ENCODE data around the gene KIT. TPM values are rescaled to one million over a fixed set of nuclear protein-coding genes. Genes with fewer than 3 reads are reported as not detected.

KIT gene
- total and polyA plus RNA-seq, 2 donors from 2014 or later, result 7.7 to 38.1 TPM

DNA sequence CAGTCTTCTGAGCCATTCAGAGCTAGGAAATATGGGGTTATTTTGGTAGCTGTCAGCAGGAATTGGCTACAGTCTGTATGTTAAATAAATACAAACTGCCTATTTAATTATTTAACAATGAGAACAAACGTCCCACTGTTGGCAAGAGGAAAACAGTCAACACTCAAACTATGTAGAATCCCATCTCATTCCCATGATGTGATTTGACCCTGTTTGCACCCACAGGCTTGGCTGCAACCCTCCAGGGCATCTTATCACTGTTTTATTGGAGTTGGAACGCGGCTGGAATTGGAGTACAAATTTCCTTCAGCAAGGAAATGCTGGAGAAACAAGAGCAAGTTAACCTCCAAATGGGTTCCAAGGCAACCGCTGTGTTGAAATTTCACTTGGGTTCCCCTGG lies 124.0 kb downstream of the KIT start:
- Histone ChIP-seq H3K4me3 (ENCODE audit: low read length in 3 of 3) (no peak overlapping the region), H3K4me1 (ENCODE audit: control insufficient read depth in 2 of 3, insufficient read depth in 2 of 3, low read depth in 1 of 3, low read length in 3 of 3) (no peaks in the 10 kb centered on the region), H3K9me3 (ENCODE audit: control insufficient read depth in 2 of 3, insufficient read depth in 1 of 3, low read length in 3 of 3) (no peaks in the 10 kb centered on the region), H3K27me3 (ENCODE audit: control insufficient read depth, insufficient read depth, low read length) (no peaks in the 10 kb centered on the region), H3K36me3 (ENCODE audit: control insufficient read depth in 2 of 3, insufficient read depth in 3 of 3, low read length in 3 of 3) (no peaks in the 10 kb centered on the region), H3K27ac (ENCODE audit: low read depth in 2 of 2, low read length in 2 of 2) (no peak overlapping the region), H3K9ac (ENCODE audit: low read length in 3 of 3) (no peak overlapping the region)
- DNase-seq (peak in 3 of 5 donors; percentile 34 to 79 (median 63)), FAIRE-seq (no peak)
- intact Hi-C loops (cut with DNase I), result no loop called here
- TF ChIP-seq, protein P1, sequence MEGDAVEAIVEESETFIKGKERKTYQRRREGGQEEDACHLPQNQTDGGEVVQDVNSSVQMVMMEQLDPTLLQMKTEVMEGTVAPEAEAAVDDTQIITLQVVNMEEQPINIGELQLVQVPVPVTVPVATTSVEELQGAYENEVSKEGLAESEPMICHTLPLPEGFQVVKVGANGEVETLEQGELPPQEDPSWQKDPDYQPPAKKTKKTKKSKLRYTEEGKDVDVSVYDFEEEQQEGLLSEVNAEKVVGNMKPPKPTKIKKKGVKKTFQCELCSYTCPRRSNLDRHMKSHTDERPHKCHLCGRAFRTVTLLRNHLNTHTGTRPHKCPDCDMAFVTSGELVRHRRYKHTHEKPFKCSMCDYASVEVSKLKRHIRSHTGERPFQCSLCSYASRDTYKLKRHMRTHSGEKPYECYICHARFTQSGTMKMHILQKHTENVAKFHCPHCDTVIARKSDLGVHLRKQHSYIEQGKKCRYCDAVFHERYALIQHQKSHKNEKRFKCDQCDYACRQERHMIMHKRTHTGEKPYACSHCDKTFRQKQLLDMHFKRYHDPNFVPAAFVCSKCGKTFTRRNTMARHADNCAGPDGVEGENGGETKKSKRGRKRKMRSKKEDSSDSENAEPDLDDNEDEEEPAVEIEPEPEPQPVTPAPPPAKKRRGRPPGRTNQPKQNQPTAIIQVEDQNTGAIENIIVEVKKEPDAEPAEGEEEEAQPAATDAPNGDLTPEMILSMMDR (IDR thresholded peaks at IDR 0.05; ENCODE audit: borderline replicate concordance, extremely low read depth, insufficient read depth), result no peak

DNA sequence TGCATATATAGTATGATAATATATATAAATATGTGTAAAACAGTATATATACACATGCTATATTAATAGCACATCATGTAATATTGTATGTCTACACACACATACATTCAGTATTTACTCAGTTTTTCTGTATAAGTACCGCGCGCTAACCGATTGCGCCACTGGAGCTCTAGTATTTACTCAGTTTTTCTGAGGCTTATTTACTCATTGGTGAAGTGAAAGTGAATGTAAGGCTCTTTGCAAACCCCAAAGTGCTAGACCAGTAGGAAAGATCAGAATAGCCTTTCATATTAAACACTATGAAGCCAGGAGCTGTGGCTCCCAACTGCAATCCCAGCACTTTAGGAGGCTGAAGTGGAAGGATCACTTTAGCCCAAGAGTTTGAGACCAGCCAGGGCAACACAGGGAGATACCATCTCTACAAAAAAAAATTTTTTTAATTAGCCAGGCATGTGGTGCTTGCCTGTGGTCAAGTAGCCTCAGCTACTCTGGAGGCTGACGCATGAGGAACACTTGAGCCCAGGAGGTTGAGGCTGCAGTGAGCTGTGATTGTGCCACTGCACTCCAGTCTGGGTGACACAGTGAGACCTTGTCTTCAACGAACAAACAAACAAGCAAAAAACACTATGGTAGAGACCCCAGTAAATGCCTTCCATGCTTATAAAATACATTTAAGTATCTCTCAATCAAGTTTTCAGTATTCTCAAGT lies 125.8 kb downstream of the KIT start:
- H3K36me3 ChIP-seq (ENCODE audit: control insufficient read depth in 2 of 3, insufficient read depth in 3 of 3, low read length in 3 of 3), result no peaks in the 10 kb centered on the region
- H3K27me3 ChIP-seq (ENCODE audit: control insufficient read depth, insufficient read depth, low read length), result no peaks in the 10 kb centered on the region
- no peaks in the 10 kb centered on the region for H3K9me3 ChIP-seq (ENCODE audit: control insufficient read depth in 2 of 3, insufficient read depth in 1 of 3, low read length in 3 of 3)
- H3K4me1 ChIP-seq (ENCODE audit: control insufficient read depth in 2 of 3, insufficient read depth in 2 of 3, low read depth in 1 of 3, low read length in 3 of 3), result no peaks in the 10 kb centered on the region
- no peak overlapping the region for H3K4me3 ChIP-seq (ENCODE audit: low read length in 3 of 3)
- FAIRE-seq (no peak), DNase-seq (no peak)
- no peak overlapping the region for H3K9ac ChIP-seq (ENCODE audit: low read length in 3 of 3)
- TF ChIP-seq, protein P1 (IDR thresholded peaks at IDR 0.05; ENCODE audit: borderline replicate concordance, extremely low read depth, insufficient read depth), result no peak
- H3K27ac ChIP-seq (ENCODE audit: low read depth in 2 of 2, low read length in 2 of 2), result peak overlapping the region; percentile 34 to 58
- intact Hi-C loops (cut with DNase I), result no loop called here

DNA sequence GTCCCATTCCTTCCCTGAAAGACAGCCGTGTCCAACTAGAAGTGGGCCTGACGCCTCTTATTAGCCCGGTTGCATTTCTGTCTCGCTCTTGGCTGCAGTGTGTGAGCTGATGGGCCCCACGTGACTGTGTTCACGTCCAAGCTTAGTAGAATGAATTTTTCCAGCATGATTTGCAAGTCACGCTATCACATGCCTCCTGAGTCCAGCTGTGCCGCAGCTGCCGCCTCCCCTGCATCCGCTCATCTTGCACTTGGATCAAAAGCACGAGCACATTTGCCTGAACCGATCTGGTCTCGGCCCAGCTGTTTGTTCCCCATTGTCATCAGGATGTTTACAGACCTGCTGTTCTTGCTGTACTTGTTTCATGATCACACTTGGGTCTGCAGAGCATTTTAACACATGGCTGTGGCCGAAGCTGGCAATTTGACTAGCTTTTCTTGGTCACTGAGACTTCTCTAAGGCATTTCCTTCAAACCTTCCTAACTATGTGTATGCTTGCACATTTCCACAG lies 126.5 kb downstream of the KIT start:
- Histone ChIP-seq H3K4me3 (ENCODE audit: low read length in 3 of 3) (peak overlapping the region in 1 of 3 donors; percentile 3), H3K9ac (ENCODE audit: low read length in 3 of 3) (no peak overlapping the region), H3K27ac (ENCODE audit: low read depth in 2 of 2, low read length in 2 of 2) (peak overlapping the region; percentile 5 to 8), H3K36me3 (ENCODE audit: control insufficient read depth in 2 of 3, insufficient read depth in 3 of 3, low read length in 3 of 3) (no peaks in the 10 kb centered on the region), H3K9me3 (ENCODE audit: control insufficient read depth in 2 of 3, insufficient read depth in 1 of 3, low read length in 3 of 3) (no peaks in the 10 kb centered on the region), H3K27me3 (ENCODE audit: control insufficient read depth, insufficient read depth, low read length) (no peaks in the 10 kb centered on the region), H3K4me1 (ENCODE audit: control insufficient read depth in 2 of 3, insufficient read depth in 2 of 3, low read depth in 1 of 3, low read length in 3 of 3) (no peaks in the 10 kb centered on the region)
- DNase-seq (peak; percentile 64 to 95 (median 74)), FAIRE-seq (no peak)
- intact Hi-C loops (cut with DNase I), result no loop called here
- TF ChIP-seq, protein P1 (IDR thresholded peaks at IDR 0.05; ENCODE audit: borderline replicate concordance, extremely low read depth, insufficient read depth), result no peak
